ENCODE results near the gene PCGF5. TPM values are rescaled to one million over a fixed set of nuclear protein-coding genes. Genes with fewer than 3 reads are reported as not detected.
A peak's percentile ranks its signal among the peaks of the same experiment; 100 is the strongest.

The PCGF5 gene
- total RNA-seq, 1 donor from 2014 or later, result 36.9 TPM

GRCh38 chr10:91239789-91240188 is 19.3 kb downstream of the PCGF5 start:
- no peaks in the 10 kb centered on the region for H3K27me3 Mint-ChIP-seq (ENCODE audit: low read depth)
- no peaks in the 10 kb centered on the region for H3K9me3 Mint-ChIP-seq (ENCODE audit: low read depth)
- DNase-seq (ENCODE audit: low spot score), result no peak
- no peak for TF ChIP-seq CTCF (IDR thresholded peaks at IDR 0.05)
- H3K4me3 Mint-ChIP-seq (ENCODE audit: unreplicated experiment), result no peak overlapping the region
- H3K36me3 Mint-ChIP-seq (ENCODE audit: low read depth), result peaks cover 6% of the 10 kb centered on the region
- no peaks in the 10 kb centered on the region for H3K4me1 Mint-ChIP-seq (ENCODE audit: low read depth)
- no peak overlapping the region for H3K27ac Mint-ChIP-seq (ENCODE audit: unreplicated experiment)

GRCh38 chr10:91242940-91243339 is 22.5 kb downstream of the PCGF5 start:
- DNase-seq (ENCODE audit: low spot score), result no peak
- Mint-ChIP-seq H3K36me3 (ENCODE audit: low read depth) (peaks cover 4% of the 10 kb centered on the region), H3K9me3 (ENCODE audit: low read depth) (no peaks in the 10 kb centered on the region), H3K27me3 (ENCODE audit: low read depth) (no peaks in the 10 kb centered on the region), H3K27ac (ENCODE audit: unreplicated experiment) (no peak overlapping the region), H3K4me3 (ENCODE audit: unreplicated experiment) (no peak overlapping the region), H3K4me1 (ENCODE audit: low read depth) (no peaks in the 10 kb centered on the region)
- TF ChIP-seq CTCF (IDR thresholded peaks at IDR 0.05), result no peak

GRCh38 chr10:91247360-91248111 is 27.1 kb downstream of the PCGF5 start:
- H3K9me3 Mint-ChIP-seq (ENCODE audit: low read depth), result no peaks in the 10 kb centered on the region
- no peak for DNase-seq (ENCODE audit: low spot score)
- no peaks in the 10 kb centered on the region for H3K27me3 Mint-ChIP-seq (ENCODE audit: low read depth)
- peaks cover 7% of the 10 kb centered on the region for H3K4me1 Mint-ChIP-seq (ENCODE audit: low read depth)
- peaks cover 4% of the 10 kb centered on the region for H3K36me3 Mint-ChIP-seq (ENCODE audit: low read depth)
- H3K4me3 Mint-ChIP-seq (ENCODE audit: unreplicated experiment), result peak overlapping the region; percentile 10
- no peak for TF ChIP-seq CTCF (IDR thresholded peaks at IDR 0.05)
- H3K27ac Mint-ChIP-seq (ENCODE audit: unreplicated experiment), result peak overlapping the region; percentile 64

- DNase-seq (ENCODE audit: low spot score), result no peak
- Mint-ChIP-seq H3K4me3 (ENCODE audit: unreplicated experiment) (no peak overlapping the region), H3K36me3 (ENCODE audit: low read depth) (peaks cover 13% of the 10 kb centered on the region), H3K27me3 (ENCODE audit: low read depth) (no peaks in the 10 kb centered on the region), H3K4me1 (ENCODE audit: low read depth) (peaks cover 7% of the 10 kb centered on the region), H3K9me3 (ENCODE audit: low read depth) (no peaks in the 10 kb centered on the region), H3K27ac (ENCODE audit: unreplicated experiment) (no peak overlapping the region)
- no peak for TF ChIP-seq CTCF (IDR thresholded peaks at IDR 0.05)
Observed at GRCh38 chr10:91249700-91250099, 29.2 kb downstream of the PCGF5 start.

GRCh38 chr10:91250341-91250740 is 29.9 kb downstream of the PCGF5 start:
- Mint-ChIP-seq H3K4me1 (ENCODE audit: low read depth) (peaks cover 7% of the 10 kb centered on the region), H3K36me3 (ENCODE audit: low read depth) (peaks cover 19% of the 10 kb centered on the region), H3K4me3 (ENCODE audit: unreplicated experiment) (no peak overlapping the region), H3K27me3 (ENCODE audit: low read depth) (no peaks in the 10 kb centered on the region), H3K9me3 (ENCODE audit: low read depth) (no peaks in the 10 kb centered on the region), H3K27ac (ENCODE audit: unreplicated experiment) (no peak overlapping the region)
- no peak for DNase-seq (ENCODE audit: low spot score)
- TF ChIP-seq CTCF (IDR thresholded peaks at IDR 0.05), result no peak

All from chondrocyte (in vitro differentiated cells).